ENCODE results near the gene GBX2. TPM values are rescaled to one million over a fixed set of nuclear protein-coding genes. Genes with fewer than 3 reads are reported as not detected.

GBX2 gene
- total and polyA plus RNA-seq, 2 of the 8 experiments (the other 6 are each of a cell fraction or from before 2014, with no cell fraction given), result 0.38 to 0.89 TPM

GRCh38 chr2:236117401-236117800, 50.8 kb downstream of the GBX2 start (continued):
- TF ChIP-seq RFX5 (IDR thresholded peaks at IDR 0.05; ENCODE audit: borderline replicate concordance, low read depth, low read length) (no peak), SIX5 (IDR thresholded peaks at IDR 0.05; ENCODE audit: low read depth, low read length) (no peak), RNF2 (IDR thresholded peaks at IDR 0.05; ENCODE audit: borderline replicate concordance, low read depth, low read length, missing control alignments, poor library complexity, severe bottlenecking) (no peak), CBX5 (IDR thresholded peaks at IDR 0.05; ENCODE audit: low read depth, low read length) (no peak)
- TF ChIP-seq, protein P1, sequence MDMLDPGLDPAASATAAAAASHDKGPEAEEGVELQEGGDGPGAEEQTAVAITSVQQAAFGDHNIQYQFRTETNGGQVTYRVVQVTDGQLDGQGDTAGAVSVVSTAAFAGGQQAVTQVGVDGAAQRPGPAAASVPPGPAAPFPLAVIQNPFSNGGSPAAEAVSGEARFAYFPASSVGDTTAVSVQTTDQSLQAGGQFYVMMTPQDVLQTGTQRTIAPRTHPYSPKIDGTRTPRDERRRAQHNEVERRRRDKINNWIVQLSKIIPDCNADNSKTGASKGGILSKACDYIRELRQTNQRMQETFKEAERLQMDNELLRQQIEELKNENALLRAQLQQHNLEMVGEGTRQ (IDR thresholded peaks at IDR 0.05; ENCODE audit: low read length), result no peak

Small RNA genes lying within 50 kb of the gene (small RNA-seq; reads per million reads assigned to genes)
- gene RF00019 (ENCODE audit: insufficient read depth) (not detected), gene RNU1-31P (ENCODE audit: insufficient read depth) (not detected)

Other genes starting within 250 kb of the GBX2 start
- not detected in 2 replicates for gene ASB18, start 96.0 kb upstream of the GBX2 start, total RNA-seq (2021; fragmentation: NEBNext Ultra II Directional; extraction: Animal tissue kit (Norgen Biotek cat#: 25700))
- not detected in 2 replicates for gene ASB18, start 96.0 kb upstream of the GBX2 start, polyA plus RNA-seq (2011; rRNA removed)

Data from H1 (cell line).